Activated naive CD8-positive, alpha-beta T cell treated with anti-CD3 and anti-CD28 coated beads, Interleukin-2, amount 50 U/mL, for 24 hours (primary cell): ENCODE results near the gene OR5C1.

Experiments
- ATAC-seq: fragments of 150-1000 bp; cut with Tn5 transposase; one replicate; pipeline ENCODE4 v1.10.0; 2021
- DNase-seq: peaks from one replicate; pipeline ENCODE4 v3.0.0; 2021
- H3K27ac Mint-ChIP-seq: one replicate; pipeline ENCODE4 v1.8.0; 2021; ENCODE audit warnings: mild to moderate bottlenecking, mixed read lengths
- H3K27me3 Mint-ChIP-seq: one replicate; pipeline ENCODE4 v1.8.0; 2021; ENCODE audit warnings: mixed read lengths
- H3K36me3 Mint-ChIP-seq: one replicate; pipeline ENCODE4 v1.8.0; 2021; ENCODE audit warnings: low read depth, mixed read lengths
- H3K4me1 Mint-ChIP-seq: one replicate; pipeline ENCODE4 v1.8.0; 2021; ENCODE audit warnings: mixed read lengths
- H3K4me3 Mint-ChIP-seq: one replicate; pipeline ENCODE4 v1.8.0; 2021; ENCODE audit warnings: mild to moderate bottlenecking, moderate library complexity, mixed read lengths
- H3K9me3 Mint-ChIP-seq: one replicate; pipeline ENCODE4 v1.8.0; 2021; ENCODE audit warnings: mixed read lengths

The OR5C1 gene

DNA sequence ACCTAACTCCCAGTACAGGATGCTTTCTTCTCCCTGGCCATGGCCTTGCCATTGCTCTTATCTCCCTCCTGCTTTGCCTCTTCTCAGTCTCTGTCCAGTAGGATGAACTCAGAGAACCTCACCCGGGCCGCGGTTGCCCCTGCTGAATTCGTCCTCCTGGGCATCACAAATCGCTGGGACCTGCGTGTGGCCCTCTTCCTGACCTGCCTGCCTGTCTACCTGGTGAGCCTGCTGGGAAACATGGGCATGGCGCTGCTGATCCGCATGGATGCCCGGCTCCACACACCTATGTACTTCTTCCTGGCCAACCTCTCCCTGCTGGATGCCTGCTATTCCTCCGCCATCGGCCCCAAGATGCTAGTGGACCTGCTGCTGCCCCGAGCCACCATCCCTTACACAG, at the start of gene OR5C1:
Gene OR5C1, plus strand, starts transcription at position 103 of the 400 bp plus-strand sequence. Its CDS starts 0 bp downstream, at position 103.
- DNase-seq (no peak), ATAC-seq (no peak)
- Mint-ChIP-seq H3K27ac (no peak within 1 kb of the TSS), H3K9me3 (no peaks in the 10 kb centered on the region), H3K4me3 (no peak within 1 kb of the TSS), H3K36me3 (no peaks in the 10 kb centered on the region), H3K4me1 (no peaks in the 10 kb centered on the region), H3K27me3 (no peaks in the 10 kb centered on the region)

DNA sequence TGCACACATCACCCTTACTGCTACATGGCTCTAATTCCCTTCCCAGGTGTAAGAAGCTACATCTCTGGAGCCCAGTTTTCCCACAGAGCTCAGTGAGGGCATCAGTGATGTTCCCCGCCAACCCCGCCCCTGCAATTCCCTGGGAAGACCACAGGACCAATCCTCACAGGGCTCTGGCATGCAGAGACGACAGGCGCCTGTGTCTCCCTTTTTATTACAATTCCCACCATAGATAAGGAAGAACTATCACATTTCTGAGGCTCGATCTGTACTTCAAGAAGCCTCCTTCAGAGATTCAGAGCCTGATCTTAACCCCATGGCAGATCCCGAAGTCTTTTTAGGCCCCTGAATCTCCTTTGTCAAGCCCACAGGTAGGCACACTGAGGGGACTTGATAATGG, 46.7 kb upstream of the OR5C1 start, which contains the start of gene OR1L6:
Gene OR1L6, plus strand, starts transcription at position 301 of the 400 bp plus-strand sequence. CDS start 7,545 bp downstream, outside the sequence.
- ATAC-seq (no peak), DNase-seq (no peak)
- Mint-ChIP-seq H3K9me3 (peaks cover 19% of the 10 kb centered on the region), H3K4me1 (no peaks in the 10 kb centered on the region), H3K27me3 (no peaks in the 10 kb centered on the region), H3K4me3 (no peak within 1 kb of the TSS), H3K36me3 (peaks cover 2% of the 10 kb centered on the region), H3K27ac (no peak within 1 kb of the TSS)

DNA sequence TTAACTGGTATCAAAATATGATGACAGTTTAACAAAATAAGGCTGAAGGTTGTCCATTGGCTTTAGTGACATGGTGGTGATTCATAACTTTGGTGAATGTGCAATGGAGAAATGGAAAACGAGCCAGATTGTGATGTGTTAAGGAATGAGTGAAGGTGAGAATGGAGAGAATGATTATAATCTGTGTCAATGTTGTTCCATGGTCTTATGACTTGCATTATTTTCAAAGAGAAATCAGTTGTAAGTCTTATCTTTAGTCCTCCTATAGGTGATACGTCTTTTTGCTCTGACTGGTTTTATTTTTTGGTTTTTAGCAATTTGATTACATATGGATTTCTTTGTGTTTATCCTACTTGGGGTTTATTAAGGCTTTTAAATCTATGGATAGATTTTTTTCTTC, 33.9 kb upstream of the OR5C1 start:
- no peak for ATAC-seq
- no peak overlapping the region for H3K4me3 Mint-ChIP-seq
- DNase-seq: no peak
- peaks cover 2% of the 10 kb centered on the region for H3K36me3 Mint-ChIP-seq
- H3K9me3 Mint-ChIP-seq: peaks cover 43% of the 10 kb centered on the region
- H3K27me3 Mint-ChIP-seq: peaks cover 5% of the 10 kb centered on the region
- no peaks in the 10 kb centered on the region for H3K4me1 Mint-ChIP-seq
- H3K27ac Mint-ChIP-seq: no peak overlapping the region

GRCh38 chr9:122767817-122768216, 20.9 kb upstream of the OR5C1 start:
- H3K9me3 Mint-ChIP-seq: peaks cover 49% of the 10 kb centered on the region
- ATAC-seq: no peak
- H3K36me3 Mint-ChIP-seq: peaks cover 6% of the 10 kb centered on the region

DNA sequence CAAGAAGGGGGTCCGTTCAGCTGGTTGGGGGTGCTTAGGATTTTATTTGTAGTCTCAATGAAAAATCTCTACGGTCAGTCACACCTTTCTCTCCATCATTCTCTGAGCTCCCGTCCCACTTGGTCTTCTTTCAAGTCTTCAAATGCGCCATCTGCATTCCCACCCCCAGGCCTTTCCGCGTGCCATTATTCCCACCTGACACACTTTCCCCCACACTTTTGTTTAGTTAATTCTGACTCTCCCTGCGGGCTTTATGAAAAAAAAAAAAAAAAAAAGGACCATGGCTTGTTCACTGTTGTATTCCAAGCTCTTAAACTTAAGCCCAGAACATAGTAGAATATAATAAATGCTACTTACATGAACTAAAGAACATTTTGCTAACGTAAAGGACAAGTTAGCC, 11.7 kb upstream of the OR5C1 start:
- Mint-ChIP-seq H3K4me1 (no peaks in the 10 kb centered on the region), H3K36me3 (peaks cover 1% of the 10 kb centered on the region), H3K9me3 (peaks cover 13% of the 10 kb centered on the region), H3K4me3 (no peak overlapping the region), H3K27me3 (peaks cover 2% of the 10 kb centered on the region), H3K27ac (no peak overlapping the region)
- DNase-seq (no peak), ATAC-seq (no peak)

More at GRCh38 chr9:122767817-122768216, 20.9 kb upstream of the OR5C1 start:
- no peak for DNase-seq
- Mint-ChIP-seq H3K27ac (no peak overlapping the region), H3K27me3 (peaks cover 2% of the 10 kb centered on the region), H3K4me1 (no peaks in the 10 kb centered on the region), H3K4me3 (no peak overlapping the region)

- H3K36me3 Mint-ChIP-seq: peaks cover 1% of the 10 kb centered on the region
- no peaks in the 10 kb centered on the region for H3K4me1 Mint-ChIP-seq
- H3K9me3 Mint-ChIP-seq: peaks cover 7% of the 10 kb centered on the region
- no peak overlapping the region for H3K27ac Mint-ChIP-seq
- H3K4me3 Mint-ChIP-seq: no peak overlapping the region
- peaks cover 2% of the 10 kb centered on the region for H3K27me3 Mint-ChIP-seq
- DNase-seq (no peak), ATAC-seq (no peak)
Observed at GRCh38 chr9:122777935-122778627, 10.7 kb upstream of the OR5C1 start.

DNA sequence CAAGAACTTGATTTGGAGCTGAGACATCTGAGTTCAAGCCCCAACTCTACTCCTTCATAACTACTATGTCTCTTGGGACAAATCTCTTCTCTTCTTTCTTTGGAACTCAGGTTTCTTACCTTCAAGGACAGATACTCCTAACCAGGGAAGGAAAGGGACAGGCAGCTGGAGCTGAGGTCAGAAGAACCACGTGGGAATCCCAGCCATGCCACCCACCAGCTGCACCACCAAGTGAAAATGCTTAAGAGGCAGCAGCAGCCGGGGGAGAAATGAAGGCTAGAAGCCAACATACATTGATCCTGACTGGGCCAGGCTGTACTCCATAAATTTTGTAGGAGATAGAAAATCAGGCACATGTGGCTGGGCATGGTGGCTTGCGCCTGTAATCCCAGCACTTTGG, 9.6 kb upstream of the OR5C1 start:
- Mint-ChIP-seq H3K9me3 (no peaks in the 10 kb centered on the region), H3K4me1 (no peaks in the 10 kb centered on the region), H3K27me3 (no peaks in the 10 kb centered on the region), H3K27ac (no peak overlapping the region), H3K4me3 (no peak overlapping the region), H3K36me3 (no peaks in the 10 kb centered on the region)
- ATAC-seq (no peak), DNase-seq (no peak)

GRCh38 chr9:122780026-122780425, 8.7 kb upstream of the OR5C1 start:
- Mint-ChIP-seq H3K27me3 (no peaks in the 10 kb centered on the region), H3K9me3 (no peaks in the 10 kb centered on the region), H3K4me1 (no peaks in the 10 kb centered on the region), H3K36me3 (no peaks in the 10 kb centered on the region), H3K27ac (no peak overlapping the region), H3K4me3 (no peak overlapping the region)
- DNase-seq (no peak), ATAC-seq (no peak)

- Mint-ChIP-seq H3K27ac (no peak overlapping the region), H3K4me1 (no peaks in the 10 kb centered on the region), H3K36me3 (no peaks in the 10 kb centered on the region), H3K4me3 (no peak overlapping the region), H3K9me3 (no peaks in the 10 kb centered on the region), H3K27me3 (no peaks in the 10 kb centered on the region)
- ATAC-seq (no peak), DNase-seq (no peak)
Observed at GRCh38 chr9:122781671-122782070, 7.1 kb upstream of the OR5C1 start.

DNA sequence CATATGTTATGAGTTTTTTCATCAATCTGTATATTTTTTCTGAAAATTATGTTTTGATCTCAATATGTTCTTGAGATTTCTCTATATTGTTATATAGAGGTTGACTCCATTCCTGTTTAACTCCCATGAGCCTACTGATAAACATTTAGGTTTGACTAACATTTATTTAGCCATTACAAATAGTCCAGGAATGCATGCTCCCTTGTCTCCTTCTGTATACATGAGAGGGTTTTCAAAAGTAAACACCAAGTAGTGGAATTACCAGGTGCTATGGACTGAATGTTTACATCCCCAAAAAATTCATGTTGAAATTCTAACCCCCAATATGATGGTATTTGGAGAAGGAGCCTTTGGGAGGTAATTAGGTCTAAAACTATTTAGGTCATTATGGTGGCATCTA, 3.5 kb upstream of the OR5C1 start:
- no peak for ATAC-seq
- Mint-ChIP-seq H3K27ac (no peak overlapping the region), H3K4me1 (no peaks in the 10 kb centered on the region), H3K4me3 (no peak overlapping the region), H3K36me3 (no peaks in the 10 kb centered on the region), H3K27me3 (no peaks in the 10 kb centered on the region), H3K9me3 (no peaks in the 10 kb centered on the region)
- no peak for DNase-seq

DNA sequence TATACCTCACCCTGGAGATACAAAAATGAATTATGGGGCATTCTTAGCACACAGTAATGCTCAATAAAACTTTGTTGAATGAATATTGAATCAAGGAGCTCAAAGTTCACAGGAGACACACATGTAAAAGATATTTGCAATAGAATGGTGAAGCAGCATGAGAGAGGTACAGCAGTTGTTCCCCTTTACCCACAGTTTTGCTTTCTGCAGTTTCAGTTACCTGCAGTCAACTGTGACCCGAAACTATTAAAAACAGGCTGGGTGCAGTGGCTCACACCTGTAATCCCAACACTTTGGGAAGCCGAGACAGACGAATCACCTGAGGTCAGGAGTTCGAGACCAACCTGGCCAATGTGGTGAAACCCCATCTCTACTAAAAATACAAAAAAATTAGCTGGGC, 2.4 kb upstream of the OR5C1 start:
- Mint-ChIP-seq H3K27ac (no peak overlapping the region), H3K9me3 (no peaks in the 10 kb centered on the region), H3K27me3 (no peaks in the 10 kb centered on the region), H3K4me3 (no peak overlapping the region), H3K36me3 (no peaks in the 10 kb centered on the region), H3K4me1 (no peaks in the 10 kb centered on the region)
- DNase-seq (no peak), ATAC-seq (no peak)

- Mint-ChIP-seq H3K4me1 (no peaks in the 10 kb centered on the region), H3K27me3 (no peaks in the 10 kb centered on the region), H3K9me3 (no peaks in the 10 kb centered on the region), H3K4me3 (no peak overlapping the region), H3K36me3 (no peaks in the 10 kb centered on the region), H3K27ac (no peak overlapping the region)
- DNase-seq: no peak
- ATAC-seq: no peak
Observed at GRCh38 chr9:122789256-122790046, 718 bp downstream of the OR5C1 start.

DNA sequence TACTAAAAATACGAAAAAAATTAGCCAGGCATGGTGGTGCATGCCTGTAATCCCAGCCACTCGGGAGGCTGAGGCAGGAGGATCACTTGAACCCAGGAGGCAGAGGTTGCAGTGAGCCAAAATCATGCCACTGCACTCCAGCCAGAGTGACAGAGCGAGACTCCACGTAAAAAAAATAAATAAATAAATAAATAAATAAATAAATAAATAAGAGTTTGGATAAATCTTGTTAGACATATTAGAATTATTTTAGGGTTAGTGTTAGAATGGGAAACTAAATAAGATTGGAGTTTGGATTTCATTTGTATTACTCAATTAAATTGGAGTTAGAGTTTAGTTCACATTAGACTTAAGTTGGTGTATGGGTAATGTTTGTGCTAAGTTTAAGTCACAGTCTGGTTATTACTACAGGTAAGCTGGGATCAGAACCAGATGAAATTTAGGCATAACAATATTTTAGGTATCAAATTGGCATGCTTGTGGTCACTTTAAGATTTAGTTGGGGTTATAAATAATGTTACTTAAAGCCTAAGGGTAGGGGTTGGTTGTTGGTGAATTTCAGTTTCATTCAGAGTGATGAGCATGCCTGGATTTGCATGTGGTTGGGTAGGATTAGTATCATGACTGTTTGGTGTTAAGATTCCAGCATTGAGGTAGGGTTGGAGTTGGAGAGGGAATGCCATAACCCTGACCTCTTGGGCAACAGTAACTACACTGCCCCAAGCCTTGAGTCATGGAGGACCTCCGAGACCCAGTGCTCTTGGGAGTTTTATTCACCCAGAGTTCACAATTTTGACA, 3.3 kb downstream of the OR5C1 start:
- no peaks in the 10 kb centered on the region for H3K4me1 Mint-ChIP-seq
- H3K9me3 Mint-ChIP-seq: no peaks in the 10 kb centered on the region
- H3K36me3 Mint-ChIP-seq: no peaks in the 10 kb centered on the region
- no peak overlapping the region for H3K4me3 Mint-ChIP-seq
- no peak for DNase-seq
- H3K27me3 Mint-ChIP-seq: no peaks in the 10 kb centered on the region
- ATAC-seq: no peak
- H3K27ac Mint-ChIP-seq: no peak overlapping the region

GRCh38 chr9:122797316-122798063, 8.8 kb downstream of the OR5C1 start:
- DNase-seq: no peak
- ATAC-seq: peak; percentile 33
- Mint-ChIP-seq H3K27ac (no peak overlapping the region), H3K27me3 (no peaks in the 10 kb centered on the region), H3K4me1 (no peaks in the 10 kb centered on the region), H3K4me3 (no peak overlapping the region), H3K9me3 (no peaks in the 10 kb centered on the region), H3K36me3 (no peaks in the 10 kb centered on the region)
